GM23338 (cell line): ENCODE results near the gene RBFOX1. TPM values are rescaled to one million over a fixed set of nuclear protein-coding genes. Genes with fewer than 3 reads are reported as not detected.

Experiments used
- ATAC-seq: fragments of 200-7000 bp; cut with Tn5 transposase; 3 replicates; pipeline ENCODE4 v1.9.1; 2020
- DNase-seq: peaks from one replicate; pipeline ENCODE4 v3.0.0-alpha.2; 2015; ENCODE audit warnings: low spot score
- H2AFZ ChIP-seq: fragments of 200-600 bp; sonication (generic); 2 replicates; pipeline ENCODE4 v1.8.0; 2016; ENCODE audit warnings: antibody characterized with exemption, mild to moderate bottlenecking, moderate library complexity
- H3F3A ChIP-seq: fragments of 200-600 bp; sonication (generic); replicated peaks from 2 replicates; pipeline ENCODE4 v1.8.0; 2017; ENCODE audit warnings: antibody characterized with exemption, mixed run types, low read depth
- H3K27ac ChIP-seq: fragments of 200-600 bp; sonication (generic); 2 replicates; pipeline ENCODE4 v1.6.1; 2016; ENCODE audit warnings: low read depth
- H3K27me3 ChIP-seq: fragments of 200-600 bp; sonication (generic); 2 replicates; pipeline ENCODE4 v1.8.0; 2016; ENCODE audit warnings: mild to moderate bottlenecking, mixed run types, moderate library complexity; ENCODE audit not compliant: insufficient read depth
- H3K36me3 ChIP-seq: fragments of 200-600 bp; sonication (generic); 2 replicates; pipeline ENCODE4 v1.8.0; 2016; ENCODE audit warnings: mild to moderate bottlenecking; ENCODE audit not compliant: insufficient read depth
- H3K4me1 ChIP-seq: fragments of 200-600 bp; sonication (generic); 2 replicates; pipeline ENCODE4 v1.8.0; 2016; ENCODE audit warnings: mild to moderate bottlenecking, moderate library complexity; ENCODE audit not compliant: insufficient read depth
- H3K4me2 ChIP-seq: fragments of 200-600 bp; sonication (generic); 2 replicates; pipeline ENCODE4 v1.7.1; 2017; ENCODE audit warnings: mixed run types
- H3K4me3 ChIP-seq: fragments of 200-600 bp; sonication (generic); 2 replicates; pipeline ENCODE4 v1.6.1; 2016; ENCODE audit warnings: mixed run types
- H3K79me2 ChIP-seq: fragments of 200-600 bp; sonication (generic); replicated peaks from 2 replicates; pipeline ENCODE4 v1.8.0; 2017; ENCODE audit warnings: mild to moderate bottlenecking; ENCODE audit not compliant: insufficient read depth
- H3K9me2 ChIP-seq: fragments of 200-600 bp; sonication (generic); 2 replicates; pipeline ENCODE4 v1.8.0; 2017; ENCODE audit not compliant: insufficient read depth
- H4K20me1 ChIP-seq: fragments of 200-600 bp; sonication (generic); replicated peaks from 2 replicates; pipeline ENCODE4 v1.8.0; 2017; ENCODE audit warnings: mild to moderate bottlenecking; ENCODE audit not compliant: insufficient read depth
- H3K27ac Mint-ChIP-seq: 2 replicates; pipeline ENCODE4 v1.8.0; 2020; ENCODE audit warnings: inconsistent platforms, mild to moderate bottlenecking, moderate library complexity, mixed read lengths
- H3K27me3 Mint-ChIP-seq: 3 replicates; pipeline ENCODE4 v1.8.0; 2022; ENCODE audit warnings: low read depth, mild to moderate bottlenecking, moderate library complexity, mixed read lengths, inconsistent platforms; ENCODE audit not compliant: insufficient read depth, poor library complexity
- H3K36me3 Mint-ChIP-seq: 3 replicates; pipeline ENCODE4 v1.8.0; 2021; ENCODE audit warnings: low read depth, mild to moderate bottlenecking, inconsistent platforms, moderate library complexity, mixed read lengths
- H3K4me1 Mint-ChIP-seq: 3 replicates; pipeline ENCODE4 v1.8.0; 2020; ENCODE audit warnings: mild to moderate bottlenecking, inconsistent platforms, mixed read lengths
- H3K4me3 Mint-ChIP-seq: 3 replicates; pipeline ENCODE4 v1.8.0; 2021; ENCODE audit warnings: moderate library complexity, mild to moderate bottlenecking, inconsistent platforms, mixed read lengths
- H3K9me3 Mint-ChIP-seq: 3 replicates; pipeline ENCODE4 v1.8.0; 2020; ENCODE audit warnings: moderate library complexity, mild to moderate bottlenecking, inconsistent platforms, mixed read lengths
- EZH2phosphoT487 ChIP-seq: fragments of 200-600 bp; sonication (generic); IDR thresholded peaks from one replicate; pipeline ENCODE4 v1.8.1; 2018; ENCODE audit warnings: antibody characterized with exemption; ENCODE audit not compliant: unreplicated experiment
- POLR2AphosphoS5 ChIP-seq: IDR thresholded peaks from 2 replicates; pipeline ENCODE4 v1.6.1; 2016; ENCODE audit warnings: antibody characterized with exemption, low read depth
- STAT1 ChIP-seq: IDR thresholded peaks from one replicate; pipeline ENCODE4 v1.6.1; 2016; ENCODE audit warnings: antibody characterized with exemption; ENCODE audit not compliant: unreplicated experiment
- ZNF114 ChIP-seq: fragments of 250-450 bp; sonication (Bioruptor Pico); IDR thresholded peaks from 2 replicates; pipeline ENCODE4 v1.5.0; 2020; ENCODE audit warnings: mild to moderate bottlenecking, moderate library complexity
- ZNF331 ChIP-seq: fragments of 250-450 bp; sonication (Bioruptor Pico); IDR thresholded peaks from 2 replicates; pipeline ENCODE4 v1.5.0; 2020; ENCODE audit warnings: low read depth, mild to moderate bottlenecking, moderate library complexity
- polyA plus RNA-seq: library from polyadenylated mRNA; unstranded; fragments of >200 nt; fragmentation: Nextera tagmentation; extraction: Ambion mirVana; gene quantifications from 2 replicates; pipeline ENCODE4 v1.2.1, GENCODE V29; 2016
- total RNA-seq: library from RNA; depleted of rRNA; stranded (reverse); fragments of >200 nt; shearing (Covaris generic); gene quantifications from 2 replicates; pipeline ENCODE4 v1.2.3, GENCODE V29; 2014
- TF ChIP-seq, protein P1 (sequence below): IDR thresholded peaks from 2 replicates; pipeline ENCODE4 v1.6.1; 2016; ENCODE audit warnings: antibody characterized with exemption
- TF ChIP-seq, protein P2 (sequence below), 2 experiments: fragments of 200-600 bp in 1 of 2; sonication (generic) in 1 of 2; conservative IDR thresholded peaks; 2 replicates each; pipeline versions ENCODE4 v1.5.1 to v1.6.1; 2016 to 2017; ENCODE audit warnings: antibody characterized with exemption in 2 of 2, low read depth in 2 of 2, mild to moderate bottlenecking in 2 of 2, moderate library complexity in 1 of 2

RBFOX1 gene
- total and polyA plus RNA-seq, 2 experiments from 2014 or later = 2.5 to 3.6 TPM

DNA sequence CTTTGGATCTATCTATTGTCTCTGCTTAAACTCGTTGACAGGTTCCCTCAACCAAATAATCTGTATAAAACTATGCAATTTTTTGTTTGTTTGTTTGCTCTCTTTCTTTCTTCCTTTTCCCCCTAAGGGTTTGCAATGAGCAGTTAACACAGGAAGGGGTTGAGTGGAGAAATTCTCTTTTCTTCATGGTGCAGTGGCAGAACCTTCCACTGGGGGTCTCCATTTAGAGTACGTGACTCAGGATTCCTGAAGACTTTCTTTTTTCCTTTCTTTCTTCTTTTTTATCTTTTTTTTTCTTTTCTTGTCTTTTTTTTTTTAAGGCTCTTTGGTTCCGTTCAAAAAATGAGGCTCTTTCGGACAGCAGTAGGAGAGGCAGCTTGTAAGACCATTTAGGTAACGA lies 19.5 kb upstream of the RBFOX1 start:
- no peak for TF ChIP-seq STAT1
- TF ChIP-seq ZNF114 (CRISPR knock-in tag) = no peak
- TF ChIP-seq, protein P1, sequence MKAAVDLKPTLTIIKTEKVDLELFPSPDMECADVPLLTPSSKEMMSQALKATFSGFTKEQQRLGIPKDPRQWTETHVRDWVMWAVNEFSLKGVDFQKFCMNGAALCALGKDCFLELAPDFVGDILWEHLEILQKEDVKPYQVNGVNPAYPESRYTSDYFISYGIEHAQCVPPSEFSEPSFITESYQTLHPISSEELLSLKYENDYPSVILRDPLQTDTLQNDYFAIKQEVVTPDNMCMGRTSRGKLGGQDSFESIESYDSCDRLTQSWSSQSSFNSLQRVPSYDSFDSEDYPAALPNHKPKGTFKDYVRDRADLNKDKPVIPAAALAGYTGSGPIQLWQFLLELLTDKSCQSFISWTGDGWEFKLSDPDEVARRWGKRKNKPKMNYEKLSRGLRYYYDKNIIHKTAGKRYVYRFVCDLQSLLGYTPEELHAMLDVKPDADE = no peak
- TF ChIP-seq, protein P2, sequence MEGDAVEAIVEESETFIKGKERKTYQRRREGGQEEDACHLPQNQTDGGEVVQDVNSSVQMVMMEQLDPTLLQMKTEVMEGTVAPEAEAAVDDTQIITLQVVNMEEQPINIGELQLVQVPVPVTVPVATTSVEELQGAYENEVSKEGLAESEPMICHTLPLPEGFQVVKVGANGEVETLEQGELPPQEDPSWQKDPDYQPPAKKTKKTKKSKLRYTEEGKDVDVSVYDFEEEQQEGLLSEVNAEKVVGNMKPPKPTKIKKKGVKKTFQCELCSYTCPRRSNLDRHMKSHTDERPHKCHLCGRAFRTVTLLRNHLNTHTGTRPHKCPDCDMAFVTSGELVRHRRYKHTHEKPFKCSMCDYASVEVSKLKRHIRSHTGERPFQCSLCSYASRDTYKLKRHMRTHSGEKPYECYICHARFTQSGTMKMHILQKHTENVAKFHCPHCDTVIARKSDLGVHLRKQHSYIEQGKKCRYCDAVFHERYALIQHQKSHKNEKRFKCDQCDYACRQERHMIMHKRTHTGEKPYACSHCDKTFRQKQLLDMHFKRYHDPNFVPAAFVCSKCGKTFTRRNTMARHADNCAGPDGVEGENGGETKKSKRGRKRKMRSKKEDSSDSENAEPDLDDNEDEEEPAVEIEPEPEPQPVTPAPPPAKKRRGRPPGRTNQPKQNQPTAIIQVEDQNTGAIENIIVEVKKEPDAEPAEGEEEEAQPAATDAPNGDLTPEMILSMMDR (conservative IDR thresholded peaks at IDR 0.05; ENCODE audit: low read depth in 2 of 2) = peak; percentile 42 to 62
- TF ChIP-seq POLR2AphosphoS5 = no peak
- TF ChIP-seq ZNF331 (CRISPR knock-in tag) = no peak
- no peaks in the 10 kb centered on the region for H3F3A ChIP-seq

DNA sequence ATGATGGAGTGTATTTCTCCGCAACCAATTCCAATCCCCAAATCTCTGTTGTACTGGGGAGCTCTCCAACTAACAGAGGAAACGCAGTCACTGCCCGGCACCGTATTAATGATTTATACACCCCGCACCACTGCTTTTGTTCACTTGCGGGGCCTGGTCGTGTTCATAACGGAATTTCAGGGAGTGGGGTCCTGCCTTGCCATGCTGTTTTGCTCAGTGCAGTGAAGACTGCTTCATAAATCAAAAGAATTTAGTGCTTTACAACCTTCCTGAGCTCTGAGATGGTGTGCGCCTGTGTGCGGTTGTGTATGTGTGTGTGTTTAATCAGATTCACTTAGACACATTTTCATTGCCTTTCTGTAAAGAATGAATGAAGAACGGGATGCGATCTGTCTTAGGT lies 18.5 kb upstream of the RBFOX1 start:
- Histone ChIP-seq H3K27me3 (no peaks in the 10 kb centered on the region), H3K9me2 (no peaks in the 10 kb centered on the region), H2AFZ (no peak overlapping the region), H3K4me2 (no peak overlapping the region), H3K36me3 (peaks cover 2% of the 10 kb centered on the region; the same call in 1 of the 2 replicates), H3K27ac (no peak overlapping the region), H4K20me1 (no peaks in the 10 kb centered on the region), H3K4me1 (no peaks in the 10 kb centered on the region), H3K4me3 (no peak overlapping the region), H3F3A (no peaks in the 10 kb centered on the region), H3K79me2 (no peaks in the 10 kb centered on the region)
- TF ChIP-seq EZH2phosphoT487 = no peak
- no peak for TF ChIP-seq ZNF331 (CRISPR knock-in tag)
- TF ChIP-seq, protein P2 (conservative IDR thresholded peaks at IDR 0.05; ENCODE audit: low read depth in 2 of 2) = no peak
- TF ChIP-seq POLR2AphosphoS5 = no peak
- H3K27me3 Mint-ChIP-seq = peaks cover 2% of the 10 kb centered on the region
- no peak overlapping the region for H3K4me3 Mint-ChIP-seq
- H3K4me1 Mint-ChIP-seq = peaks cover 3% of the 10 kb centered on the region; the same call in 2 of the 3 replicates
- no peak for ATAC-seq
- peaks cover 7% of the 10 kb centered on the region; the same call in 2 of the 3 replicates for H3K9me3 Mint-ChIP-seq
- DNase-seq = no peak
- no peaks in the 10 kb centered on the region for H3K36me3 Mint-ChIP-seq
- H3K27ac Mint-ChIP-seq = no peak overlapping the region

More for the DNA sequence above, 19.5 kb upstream of the RBFOX1 start:
- ATAC-seq (peak; percentile 71), DNase-seq (peak; percentile 59)
- Histone ChIP-seq H3K36me3 (peaks cover 2% of the 10 kb centered on the region; the same call in 1 of the 2 replicates), H2AFZ (no peak overlapping the region), H3K27ac (no peak overlapping the region), H3K4me3 (no peak overlapping the region), H3K27me3 (no peaks in the 10 kb centered on the region), H3K9me2 (no peaks in the 10 kb centered on the region), H3K4me1 (no peaks in the 10 kb centered on the region), H3K4me2 (no peak overlapping the region), H4K20me1 (no peaks in the 10 kb centered on the region), H3K79me2 (no peaks in the 10 kb centered on the region)
- H3K9me3 Mint-ChIP-seq = peaks cover 7% of the 10 kb centered on the region; the same call in 2 of the 3 replicates
- H3K36me3 Mint-ChIP-seq = no peaks in the 10 kb centered on the region
- H3K27ac Mint-ChIP-seq = no peak overlapping the region
- no peak overlapping the region for H3K4me3 Mint-ChIP-seq
- H3K27me3 Mint-ChIP-seq = peaks cover 2% of the 10 kb centered on the region
- H3K4me1 Mint-ChIP-seq = peaks cover 3% of the 10 kb centered on the region; the same call in 2 of the 3 replicates
